Esophagus squamous epithelium (tissue), 5 donors: ENCODE measurements around the gene ZBTB45. TPM values are rescaled to one million over a fixed set of nuclear protein-coding genes. Genes with fewer than 3 reads are reported as not detected.

Experiments
- DNase-seq: peaks from one replicate; lab custom pipeline; 2025; lab: John Stamatoyannopoulos, UW
- H3K27ac ChIP-seq, 4 donors: fragments of 200-600 bp; sonication (generic); one replicate each; pipeline ENCODE4 v1.5.1; 2016 to 2019; ENCODE audit warnings: mild to moderate bottlenecking in 1 of 4
- H3K27me3 ChIP-seq, 4 donors: fragments of 200-600 bp; sonication (generic); 1 replicate in 3 of 4; 2 replicates in 1 of 4; pipeline versions ENCODE4 v1.5.1 to v1.6.0; 2017 to 2021; ENCODE audit warnings: antibody characterized with exemption in 1 of 4
- H3K36me3 ChIP-seq, 3 donors: fragments of 200-600 bp; sonication (generic); one replicate each; pipeline ENCODE4 v1.5.1; 2016 to 2019
- H3K4me1 ChIP-seq, 3 donors: fragments of 200-600 bp; sonication (generic); one replicate each; pipeline ENCODE4 v1.5.1; 2017 to 2019
- H3K4me3 ChIP-seq, 4 donors: fragments of 200-600 bp; sonication (generic); 1 replicate in 3 of 4; 2 replicates in 1 of 4; pipeline ENCODE4 v1.5.1; 2016 to 2019; ENCODE audit warnings: mild to moderate bottlenecking in 2 of 4, moderate library complexity in 1 of 4
- H3K9me3 ChIP-seq, 3 donors: fragments of 200-600 bp; sonication (generic); one replicate each; pipeline ENCODE4 v1.5.1; 2016 to 2019
- POLR2A ChIP-seq, 4 donors: fragments of 450-650 bp; IDR thresholded peaks; one replicate each; pipeline ENCODE4 v1.6.1; 2017; ENCODE audit warnings: antibody characterized with exemption in 4 of 4, mild to moderate bottlenecking in 4 of 4, moderate library complexity in 3 of 4
- WGBS, 2 donors: methylation state at CpG; one replicate each; pipeline ENCODE4 v1.1.5; 2018; 5-methylcytosine and 5-hydroxymethylcytosine counted together
- intact Hi-C: fragments of 100-400 bp; cut with DNase I; formaldehyde crosslinking; loops from one replicate; pipeline ENCODE4 v1.15.0; 2022
- small RNA-seq, 4 donors: library from RNA; depleted of rRNA; stranded (forward); fragments of <200 nt; gene quantifications; one replicate each; pipeline ENCODE3, GENCODE V24; 2016
- total RNA-seq, 4 donors: library from RNA; depleted of rRNA; stranded (reverse); fragments of >200 nt; gene quantifications; one replicate each; pipeline ENCODE4 v1.1.0, GENCODE V29; 2016
- TF ChIP-seq, protein P1 (sequence below), 6 experiments: fragments of 450-650 bp in 4 of 6; fragments of 200-600 bp in 2 of 6; sonication (generic) in 2 of 6; IDR thresholded peaks; one replicate each; pipeline ENCODE4 v1.5.1; 2016 to 2019; ENCODE audit warnings: antibody characterized with exemption in 6 of 6, mild to moderate bottlenecking in 4 of 6, moderate library complexity in 4 of 6
- donor health status: DM: yes; HTN: yes; CAD: no.

The ZBTB45 gene
- total RNA-seq, 4 donors from 2014 or later: 6.9 to 11.1 (median 8.3) TPM

DNA sequence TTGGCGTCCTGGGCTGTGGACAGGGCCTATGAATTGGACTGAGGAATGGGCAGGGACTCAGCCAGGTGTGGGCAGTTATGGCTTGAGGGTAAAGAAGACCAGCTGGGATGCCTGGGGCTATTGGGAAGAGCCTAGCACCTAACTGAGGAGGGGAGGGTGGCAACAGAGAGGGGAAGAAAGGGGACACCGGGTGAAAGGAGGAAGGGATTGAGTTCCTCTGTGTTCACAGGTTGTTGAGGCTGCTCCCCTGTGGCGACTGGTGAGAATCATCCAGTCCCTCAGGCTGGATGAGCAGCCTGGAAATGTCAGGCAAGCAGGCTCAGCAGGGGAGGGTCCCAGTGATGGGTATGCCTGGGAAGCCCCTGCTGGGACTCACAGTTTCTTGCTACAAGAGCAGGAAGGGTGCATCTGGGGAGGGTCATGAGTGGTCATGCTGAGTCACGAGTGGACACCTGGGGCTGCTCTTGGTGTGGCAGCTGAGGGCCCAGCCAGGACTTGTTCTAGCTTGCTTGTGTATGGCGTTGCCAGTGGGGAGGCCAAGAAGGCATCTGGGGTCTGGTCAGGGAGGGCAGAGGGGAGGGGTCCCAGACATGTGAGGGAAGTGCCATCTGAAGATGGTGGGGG lies 51.3 kb downstream of the ZBTB45 start:
- Histone ChIP-seq H3K36me3 (peaks cover 21 to 44% (median 23%) of the 10 kb centered on the region in 3 donors), H3K4me1 (peaks cover 12 to 27% (median 14%) of the 10 kb centered on the region in 3 donors), H3K9me3 (no peaks in the 10 kb centered on the region), H3K4me3 (peak overlapping the region in 2 of 4 donors; percentile 9 to 83), H3K27me3 (no peaks in the 10 kb centered on the region), H3K27ac (no peak overlapping the region)
- TF ChIP-seq, protein P1, sequence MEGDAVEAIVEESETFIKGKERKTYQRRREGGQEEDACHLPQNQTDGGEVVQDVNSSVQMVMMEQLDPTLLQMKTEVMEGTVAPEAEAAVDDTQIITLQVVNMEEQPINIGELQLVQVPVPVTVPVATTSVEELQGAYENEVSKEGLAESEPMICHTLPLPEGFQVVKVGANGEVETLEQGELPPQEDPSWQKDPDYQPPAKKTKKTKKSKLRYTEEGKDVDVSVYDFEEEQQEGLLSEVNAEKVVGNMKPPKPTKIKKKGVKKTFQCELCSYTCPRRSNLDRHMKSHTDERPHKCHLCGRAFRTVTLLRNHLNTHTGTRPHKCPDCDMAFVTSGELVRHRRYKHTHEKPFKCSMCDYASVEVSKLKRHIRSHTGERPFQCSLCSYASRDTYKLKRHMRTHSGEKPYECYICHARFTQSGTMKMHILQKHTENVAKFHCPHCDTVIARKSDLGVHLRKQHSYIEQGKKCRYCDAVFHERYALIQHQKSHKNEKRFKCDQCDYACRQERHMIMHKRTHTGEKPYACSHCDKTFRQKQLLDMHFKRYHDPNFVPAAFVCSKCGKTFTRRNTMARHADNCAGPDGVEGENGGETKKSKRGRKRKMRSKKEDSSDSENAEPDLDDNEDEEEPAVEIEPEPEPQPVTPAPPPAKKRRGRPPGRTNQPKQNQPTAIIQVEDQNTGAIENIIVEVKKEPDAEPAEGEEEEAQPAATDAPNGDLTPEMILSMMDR (IDR thresholded peaks at IDR 0.05): no peak
- TF ChIP-seq POLR2A (IDR thresholded peaks at IDR 0.05): no peak
- intact Hi-C loops: no loop called here
- DNase-seq: no peak
- WGBS, 2 donors: 37 to 38% methylated on average over 4 to 5 of the region's 5 CpGs

DNA sequence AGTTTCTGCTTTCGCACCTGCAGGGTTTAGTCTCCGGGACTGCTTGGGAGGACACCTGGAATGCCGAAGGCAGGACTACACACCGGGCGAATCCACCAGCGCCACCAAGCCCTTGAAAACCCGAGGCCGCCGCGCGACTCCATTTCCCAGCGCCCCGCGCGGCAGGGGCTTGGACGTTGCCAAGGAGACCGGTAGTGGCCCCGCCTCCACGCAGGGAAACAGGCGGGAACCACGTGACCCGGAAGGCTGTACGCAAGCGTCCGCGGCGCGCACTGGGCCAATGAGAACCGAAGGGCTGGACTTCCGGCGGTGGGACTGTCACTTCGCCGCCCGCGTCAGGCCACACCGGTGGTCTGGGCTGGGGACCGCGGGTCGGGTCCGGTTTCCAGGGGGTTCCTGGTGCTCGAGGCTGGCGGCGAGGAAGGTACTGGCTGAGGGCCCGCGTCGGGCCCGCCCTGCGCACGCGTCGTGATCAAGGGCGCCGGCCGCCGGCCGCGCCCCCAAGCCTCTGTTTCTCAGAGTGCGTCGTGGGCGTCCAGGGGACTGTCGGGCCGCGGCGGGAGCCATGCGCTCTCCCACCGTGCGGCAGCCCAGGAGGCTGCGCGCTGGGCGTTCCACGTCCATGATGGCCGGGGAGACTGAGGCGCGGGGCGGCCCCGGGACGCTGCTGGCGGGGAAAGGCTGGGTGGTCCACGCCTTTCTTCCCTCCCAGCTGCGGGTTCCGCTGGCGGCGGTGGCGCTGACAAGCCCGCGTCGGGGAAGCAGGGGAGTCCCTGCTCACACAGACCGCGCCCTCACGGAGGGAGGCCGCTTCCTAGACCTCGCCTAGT lies 52.6 kb downstream of the ZBTB45 start, which contains the start of gene ZNF324:
ZNF324 (plus strand) TSS at position 321 of the 830 bp plus-strand sequence. CDS start 2,106 bp downstream, outside the sequence.
- no peaks in the 10 kb centered on the region for H3K9me3 ChIP-seq
- peaks cover 14 to 31% (median 21%) of the 10 kb centered on the region in 3 donors for H3K36me3 ChIP-seq
- intact Hi-C loops: no loop called here
- peak within 1 kb of the TSS; percentile 81 to 88 (median 87) for H3K27ac ChIP-seq
- peak in 2 of 4 donors; percentile 29 to 59 for TF ChIP-seq POLR2A (IDR thresholded peaks at IDR 0.05)
- TF ChIP-seq, protein P1 (IDR thresholded peaks at IDR 0.05): peak in 1 of 6 experiments; percentile 5
- H3K27me3 ChIP-seq: no peaks in the 10 kb centered on the region
- peaks cover 12 to 27% (median 14%) of the 10 kb centered on the region in 3 donors for H3K4me1 ChIP-seq
- WGBS, 2 donors: 0% methylated on average over 2 of the region's 92 CpGs; no CpG with 5 or more reads in 1 of the 2 donors
- DNase-seq: peak; percentile 91
- H3K4me3 ChIP-seq: peak within 1 kb of the TSS; percentile 76 to 100 (median 90)

DNA sequence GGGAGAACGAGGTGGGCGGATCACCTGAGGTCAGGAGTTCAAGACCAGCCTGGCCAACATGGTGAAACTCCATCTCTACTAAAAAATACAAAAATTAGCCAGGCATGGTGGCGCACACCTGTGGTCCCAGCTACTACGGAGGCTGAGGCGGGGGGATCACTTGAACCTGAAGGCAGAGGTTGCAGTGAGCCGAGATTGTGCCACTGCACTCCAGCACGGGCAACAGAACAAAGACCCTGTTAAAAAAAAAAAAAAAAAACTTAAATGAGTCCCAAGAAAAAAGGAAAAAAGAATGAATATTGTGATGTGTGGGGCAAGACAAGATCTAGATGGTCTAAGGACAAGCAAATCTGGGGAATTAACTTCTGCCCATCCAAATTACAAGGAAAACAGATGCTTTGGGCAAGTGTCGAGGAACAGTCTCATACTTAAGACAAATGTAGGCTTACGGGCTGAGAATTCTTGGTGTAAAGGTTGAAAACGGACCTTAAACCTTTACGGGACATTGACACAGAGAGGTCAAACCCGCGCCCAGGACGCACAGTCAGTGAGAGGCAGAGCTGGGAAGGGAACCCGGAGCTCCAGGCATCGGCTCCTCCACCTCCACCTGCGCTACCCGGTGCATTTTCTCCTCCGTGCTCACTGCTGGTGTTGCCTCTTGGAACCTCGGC lies 53.4 kb downstream of the ZBTB45 start:
- no peak for TF ChIP-seq POLR2A (IDR thresholded peaks at IDR 0.05)
- TF ChIP-seq, protein P1 (IDR thresholded peaks at IDR 0.05): no peak
- Histone ChIP-seq H3K4me3 (peak overlapping the region; percentile 76 to 100 (median 90)), H3K4me1 (peaks cover 12 to 27% (median 14%) of the 10 kb centered on the region in 3 donors), H3K9me3 (no peaks in the 10 kb centered on the region), H3K36me3 (peaks cover 10 to 23% (median 15%) of the 10 kb centered on the region in 3 donors), H3K27ac (peak overlapping the region in 1 of 4 donors; percentile 88), H3K27me3 (no peaks in the 10 kb centered on the region)
- no peak for DNase-seq
- WGBS, 2 donors: 40 to 42% methylated on average over 15 to 17 of the region's 20 CpGs
- intact Hi-C loops: no loop called here

Small RNA genes lying within 50 kb of the gene (small RNA-seq; reads per million reads assigned to genes)
- 0 to 0.27 (median 0.04) reads per million in 4 donors for gene MIR6807
- gene RN7SL525P: 0 reads per million in 4 donors
- 0 reads per million in 4 donors for gene RN7SL693P
- 0 reads per million in 4 donors for gene RNU6-1337P

Other genes starting within 250 kb of the ZBTB45 start
- 1 to 10 TPM; 3.5 to 6.7 (median 4.2) TPM for gene ZNF8, start 240.9 kb downstream of the ZBTB45 start, total RNA-seq
- gene ERVK3-1, start 214.4 kb downstream of the ZBTB45 start, total RNA-seq: 10 to 100 TPM; 24.7 to 42.0 (median 38.0) TPM
- gene ZSCAN22, start 192.8 kb downstream of the ZBTB45 start, total RNA-seq: 1 to 10 TPM; 2.2 to 3.2 (median 2.9) TPM
- 10 to 100 TPM in 2 of 4 donors, 1 to 10 TPM in 1, not detected in 1; 1.1 to 25.1 (median 13.9) TPM for gene A1BG, start 166.3 kb downstream of the ZBTB45 start, total RNA-seq
- 1 to 10 TPM in 3 of 4 donors, under 1 TPM in 1; 0.87 to 1.9 (median 1.4) TPM for gene ZNF497, start 157.1 kb downstream of the ZBTB45 start, total RNA-seq
- gene ZNF837, start 138.8 kb downstream of the ZBTB45 start, total RNA-seq: 1 to 10 TPM; 2.4 to 6.7 (median 3.3) TPM
- 1,000 to 10,000 TPM; 1,292 to 2,917 (median 1,952) TPM for gene RPS5, start 132.5 kb downstream of the ZBTB45 start, total RNA-seq
- 10 to 100 TPM in 2 of 4 donors, 1 to 10 TPM in 2; 5.0 to 30.5 (median 15.7) TPM for gene RNF225, start 124.2 kb downstream of the ZBTB45 start, total RNA-seq
- gene ZNF584, start 111.2 kb downstream of the ZBTB45 start, total RNA-seq: 10 to 100 TPM in 2 of 4 donors, 1 to 10 TPM in 2; 8.5 to 13.4 (median 9.4) TPM
- gene ZNF132, start 79.7 kb downstream of the ZBTB45 start, total RNA-seq: 1 to 10 TPM; 2.0 to 5.3 (median 2.4) TPM
- 10 to 100 TPM in 1 of 4 donors, 1 to 10 TPM in 3; 6.5 to 10.1 (median 8.0) TPM for gene ZNF324B, start 68.2 kb downstream of the ZBTB45 start, total RNA-seq
- 10 to 100 TPM; 13.5 to 25.4 (median 20.2) TPM for gene ZNF324, start 52.7 kb downstream of the ZBTB45 start, total RNA-seq
- 10 to 100 TPM in 3 of 4 donors, 1 to 10 TPM in 1; 6.0 to 13.3 (median 12.1) TPM for gene ZNF446, start 43.5 kb downstream of the ZBTB45 start, total RNA-seq
- gene SLC27A5, start 7.8 kb downstream of the ZBTB45 start, total RNA-seq: 1 to 10 TPM; 1.9 to 5.3 (median 2.6) TPM
- gene TRIM28, start 24.3 kb upstream of the ZBTB45 start, total RNA-seq: 100 to 1,000 TPM; 150 to 198 (median 179) TPM
- 10 to 100 TPM; 76.5 to 99.5 (median 86.6) TPM for gene CHMP2A, start 35.3 kb upstream of the ZBTB45 start, total RNA-seq
- gene UBE2M, start 38.8 kb upstream of the ZBTB45 start, total RNA-seq: 10 to 100 TPM; 22.0 to 37.4 (median 24.7) TPM
- 10 to 100 TPM; 11.8 to 30.9 (median 21.7) TPM for gene MZF1, start 53.5 kb upstream of the ZBTB45 start, total RNA-seq